NCI-H2171 treated with DMSO at 0.1 percent for 48 hours (cell line): ENCODE measurements around the gene PRRC2C.
"Not testable (repeated sequence)": the region's sequence is repeated elsewhere in the genome, so short reads cannot be mapped to it uniquely, and the experiment has no call there.

ENCODE experiments used
- DNase-seq: peaks from one replicate; lab custom pipeline; 2025; lab: John Stamatoyannopoulos, UW

Gene PRRC2C

DNA sequence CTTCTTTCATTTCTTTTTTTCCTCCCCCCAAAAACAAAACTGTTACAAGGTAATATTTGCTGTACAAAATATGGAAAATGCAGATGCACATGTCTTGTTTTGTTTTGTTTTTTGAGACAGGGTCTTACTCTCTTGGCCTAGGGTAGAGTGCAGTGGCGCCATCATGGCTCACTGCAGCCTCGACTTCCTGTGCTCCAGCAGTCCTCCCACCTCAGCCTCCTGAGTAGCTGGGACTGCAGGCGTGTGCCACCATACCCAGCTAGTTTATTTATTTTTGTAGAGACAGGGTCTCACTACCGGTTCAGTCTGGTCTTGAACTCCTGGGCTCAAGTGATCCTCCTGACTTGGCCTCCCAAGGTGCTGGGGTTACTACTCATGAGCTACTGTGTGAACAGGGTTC is 15.5 kb downstream of the PRRC2C start:
- no peak for DNase-seq

DNA sequence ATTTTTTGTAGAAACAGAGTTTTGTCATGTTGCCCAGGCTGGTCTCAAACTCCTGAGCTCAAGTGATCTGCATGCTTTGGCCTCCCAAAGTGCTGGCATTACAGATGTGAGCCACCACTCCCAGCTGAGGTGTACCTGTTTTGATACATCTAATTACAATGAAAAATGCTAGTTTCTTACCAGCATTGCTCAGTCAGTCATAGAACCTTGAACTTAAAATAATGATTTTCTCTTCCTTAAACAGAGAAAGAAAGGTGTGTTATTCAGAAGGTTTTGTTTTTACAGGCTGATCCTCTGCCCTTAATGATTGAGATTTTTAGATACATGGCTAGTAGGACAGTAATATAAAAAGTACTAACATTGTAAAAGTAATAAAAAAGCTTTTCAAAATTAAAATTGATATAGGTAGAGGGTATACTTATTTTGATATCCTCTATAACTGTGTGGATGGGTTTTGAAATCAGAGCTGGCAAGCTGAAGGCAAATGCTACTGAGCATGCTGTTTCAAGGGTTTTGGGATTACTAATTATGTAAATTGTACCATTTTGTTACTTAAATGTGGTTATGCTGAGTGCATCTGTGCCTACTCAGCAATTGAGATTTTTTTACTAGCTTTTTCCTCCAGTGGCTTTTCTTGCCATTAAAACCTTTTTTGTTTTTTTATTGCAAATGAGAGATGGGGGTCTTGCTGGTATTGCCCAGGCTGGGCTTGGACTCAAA is 16.1 kb downstream of the PRRC2C start:
- DNase-seq = no peak

GRCh38 chr1:171506525-171507304 is 21.4 kb downstream of the PRRC2C start:
- DNase-seq = no peak

GRCh38 chr1:171507435-171507834 is 22.1 kb downstream of the PRRC2C start:
- no peak for DNase-seq

DNA sequence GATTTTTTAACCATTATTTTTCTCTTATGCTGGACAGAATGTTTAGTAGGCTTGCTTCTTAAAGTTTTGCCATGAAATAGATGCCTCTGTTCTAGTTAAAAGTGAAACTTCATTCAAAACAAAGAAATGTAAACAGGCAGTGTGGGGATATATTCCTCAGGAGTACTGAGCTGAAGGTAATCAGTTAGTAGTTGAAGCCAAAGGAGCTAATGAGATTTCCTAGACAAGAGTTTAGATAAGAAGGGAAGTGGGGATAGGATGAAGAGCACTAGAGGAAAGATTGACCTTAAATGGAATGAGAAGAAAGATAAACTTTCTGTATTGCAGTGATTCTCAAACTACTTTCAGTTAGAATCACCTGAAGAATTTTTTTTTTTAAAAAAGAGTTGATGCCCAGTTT is 23.9 kb downstream of the PRRC2C start:
- no peak for DNase-seq

DNA sequence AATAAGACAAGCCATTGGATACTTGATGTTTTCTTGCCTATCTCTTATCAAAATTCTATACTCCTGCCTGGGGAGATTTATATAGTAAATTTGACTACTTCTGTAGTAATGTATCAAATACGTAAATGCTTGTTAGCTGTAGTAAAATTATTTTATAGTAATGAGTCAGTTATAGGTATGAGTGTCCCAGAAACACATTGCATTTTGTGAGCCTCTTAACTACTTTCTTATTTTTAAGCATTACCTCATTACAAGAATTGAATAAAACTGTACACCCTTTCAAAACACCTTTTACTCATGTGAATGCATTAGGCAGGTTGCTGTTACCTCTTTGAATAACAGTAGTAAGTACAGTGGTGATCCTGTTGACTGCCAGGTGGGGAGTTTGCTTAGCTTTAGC is 28.4 kb downstream of the PRRC2C start:
- DNase-seq = no peak

GRCh38 chr1:171515299-171515698 is 30.0 kb downstream of the PRRC2C start:
- no peak for DNase-seq

DNA sequence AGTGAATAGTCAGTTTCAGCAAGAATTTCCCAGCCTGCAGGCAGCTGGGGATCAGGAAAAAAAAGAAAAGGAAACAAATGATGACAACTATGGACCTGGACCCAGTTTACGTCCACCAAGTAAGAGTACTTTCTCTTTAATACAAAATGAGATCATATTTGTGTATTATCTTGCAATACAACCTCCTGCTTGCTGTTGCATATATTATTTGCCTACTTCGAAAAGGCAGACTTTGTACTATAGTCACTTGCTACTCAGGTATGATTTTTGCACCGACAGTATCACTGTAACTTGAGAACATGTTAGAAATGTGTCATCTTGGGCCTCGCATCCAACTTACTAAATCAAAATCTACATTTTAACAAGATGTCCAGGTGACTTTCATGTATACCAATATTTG is 30.4 kb downstream of the PRRC2C start:
- no peak for DNase-seq

- DNase-seq = no peak
Measured at GRCh38 chr1:171521567-171521966, 36.2 kb downstream of the PRRC2C start.

DNA sequence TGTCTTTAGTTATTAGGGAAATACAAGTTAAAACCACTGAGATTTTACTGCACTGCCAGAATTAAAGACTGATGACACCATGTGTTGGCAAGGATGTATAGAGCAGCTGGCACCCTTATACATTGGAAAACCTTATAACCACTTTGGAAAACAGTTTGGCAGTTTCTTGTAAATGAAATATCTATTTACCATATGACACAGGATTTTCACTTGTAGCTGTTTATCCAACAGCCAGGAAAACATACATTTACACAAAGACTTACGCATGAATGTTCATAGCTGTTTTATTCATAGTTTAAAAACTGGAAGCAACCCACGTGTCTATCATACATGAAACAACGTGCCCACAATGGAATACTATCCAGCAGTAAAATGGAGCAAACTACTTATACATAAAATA is 45.3 kb downstream of the PRRC2C start:
- DNase-seq = no peak

- DNase-seq = no peak
Measured at GRCh38 chr1:171532520-171532919, 47.2 kb downstream of the PRRC2C start.

- DNase-seq = no peak
Measured at GRCh38 chr1:171545523-171545922, 60.2 kb downstream of the PRRC2C start.

GRCh38 chr1:171550050-171550449 is 64.7 kb downstream of the PRRC2C start:
- no peak for DNase-seq

GRCh38 chr1:171550598-171551100 is 65.3 kb downstream of the PRRC2C start:
- DNase-seq = not testable (repeated sequence)

GRCh38 chr1:171553960-171554359 is 68.6 kb downstream of the PRRC2C start:
- not testable (repeated sequence) for DNase-seq

DNA sequence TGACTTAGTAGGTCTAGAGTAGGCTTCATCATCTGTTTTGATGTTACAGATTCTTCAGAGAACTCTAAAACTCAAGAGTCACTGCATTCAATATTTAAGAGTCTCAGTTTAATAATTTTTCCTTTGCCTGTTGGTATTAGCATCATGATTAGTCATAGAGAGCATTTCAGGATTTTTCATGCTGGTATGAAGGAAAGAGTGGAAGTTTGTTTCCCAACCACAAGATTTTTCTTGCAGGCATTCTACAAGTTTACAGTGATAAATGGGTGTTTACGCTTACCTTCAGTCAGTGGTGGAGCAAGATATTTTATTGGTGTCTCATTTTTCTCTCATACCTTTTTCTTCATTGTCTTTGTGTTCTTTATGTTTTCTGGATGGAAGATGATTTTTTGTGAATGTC is 78.3 kb downstream of the PRRC2C start:
- DNase-seq = no peak

- peak; percentile 19 for DNase-seq
Measured at GRCh38 chr1:171566467-171566866, 81.1 kb downstream of the PRRC2C start.

DNA sequence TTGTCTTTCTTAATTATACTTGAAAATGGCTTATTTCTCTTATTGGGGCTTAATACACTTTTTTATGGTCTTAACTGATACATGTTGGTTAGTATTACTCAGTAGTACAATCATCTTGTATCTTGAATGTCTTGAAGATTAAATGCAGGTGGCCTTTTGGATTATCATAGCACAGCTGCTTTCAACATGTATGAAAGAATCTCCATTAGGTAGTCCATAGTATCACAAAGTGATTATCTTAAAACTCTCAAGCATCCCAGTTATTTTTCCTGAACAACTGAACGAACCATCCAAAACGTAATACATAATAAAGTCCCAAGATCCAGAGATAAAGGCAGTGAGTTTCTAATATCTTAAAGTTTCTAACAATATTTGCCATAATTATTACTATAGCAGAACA is 85.0 kb downstream of the PRRC2C start:
- DNase-seq = no peak

- DNase-seq = no peak
Measured at GRCh38 chr1:171576144-171576543, 90.8 kb downstream of the PRRC2C start.

DNA sequence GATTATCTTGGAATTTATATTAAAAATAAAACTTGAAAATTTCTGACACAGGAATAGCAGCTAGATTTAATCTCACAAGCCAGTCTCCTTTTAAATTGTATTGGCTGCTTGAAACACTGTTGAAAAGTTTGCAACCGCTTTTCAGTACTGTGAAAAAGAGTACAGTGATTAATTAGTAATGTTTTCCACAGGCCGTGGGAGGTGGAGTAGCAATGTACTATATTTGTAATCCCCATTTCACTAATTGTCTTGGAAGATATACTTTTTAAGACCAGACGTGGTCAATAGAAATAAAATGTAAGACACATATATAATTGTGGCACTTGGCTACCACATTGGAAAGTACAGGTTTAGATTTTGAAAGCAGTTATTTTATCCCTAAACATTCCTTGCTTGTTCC is 95.9 kb downstream of the PRRC2C start:
- DNase-seq = no peak

DNA sequence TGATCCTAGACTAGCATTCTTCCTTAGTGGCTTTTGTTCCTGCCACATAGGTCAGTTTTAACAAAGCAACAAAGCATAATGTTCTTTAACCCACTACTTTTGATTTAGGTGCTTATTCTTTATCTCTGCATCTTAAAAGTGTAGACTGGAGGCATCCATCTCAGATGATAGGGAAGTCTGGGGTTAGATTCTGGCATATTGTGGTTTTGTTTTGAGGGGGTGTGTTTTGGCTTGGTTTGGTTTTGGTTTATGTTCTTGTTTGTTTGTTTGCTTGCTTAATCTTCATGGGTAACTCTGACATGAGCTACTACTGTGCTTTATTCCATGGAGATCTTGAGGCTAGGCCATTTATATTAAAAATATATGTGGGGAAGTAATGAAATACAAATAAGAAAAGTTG is 96.4 kb downstream of the PRRC2C start:
- DNase-seq = no peak

- DNase-seq = no peak
Measured at GRCh38 chr1:171582589-171582988, 97.3 kb downstream of the PRRC2C start.

GRCh38 chr1:171583591-171584201 is 98.4 kb downstream of the PRRC2C start:
- DNase-seq = no peak
